Astrocyte of the spinal cord (primary cell): ENCODE measurements around the gene TMEM97.
A peak's percentile ranks its signal among the peaks of the same experiment; 100 is the strongest.

ENCODE experiments used
- DNase-seq: peaks from one replicate; pipeline ENCODE4 v3.0.0; 2011; ENCODE audit warnings: low read depth, low spot score
- H3K4me3 ChIP-seq: 2 replicates; pipeline ENCODE4 v1.5.1; 2011; ENCODE audit warnings: low read depth, mild to moderate bottlenecking, low read length, moderate library complexity
- CTCF ChIP-seq: IDR thresholded peaks from 2 replicates; pipeline ENCODE4 v1.5.1; 2012; ENCODE audit warnings: low read depth, mild to moderate bottlenecking, low read length, inconsistent platforms
- in situ Hi-C: cut with HindIII; loops from 2 replicates; pipeline ENCODE4 v1.10.0; 2017; ENCODE audit warnings: low sequenced_read_pairs

TMEM97 gene

GRCh38 chr17:28317099-28317965 is 1.7 kb upstream of the TMEM97 start:
- H3K4me3 ChIP-seq, result no peak overlapping the region
- no peak for TF ChIP-seq CTCF
- in situ Hi-C loops, result no loop called here
- no peak for DNase-seq

- TF ChIP-seq CTCF, result no peak
- peak overlapping the region; percentile 63 for H3K4me3 ChIP-seq
- no peak for DNase-seq
- in situ Hi-C loops, result no loop called here
Observed at GRCh38 chr17:28317966-28318758, 838 bp upstream of the TMEM97 start.

GRCh38 chr17:28319598-28319935 is 567 bp downstream of the TMEM97 start:
- H3K4me3 ChIP-seq, result peak overlapping the region; percentile 63
- in situ Hi-C loops, result no loop called here
- TF ChIP-seq CTCF, result no peak
- DNase-seq, result no peak

GRCh38 chr17:28320215-28321061 is 1.4 kb downstream of the TMEM97 start:
- no peak for DNase-seq
- TF ChIP-seq CTCF, result no peak
- no peak overlapping the region for H3K4me3 ChIP-seq
- in situ Hi-C loops, result no loop called here

- in situ Hi-C loops, result no loop called here
- no peak overlapping the region for H3K4me3 ChIP-seq
- no peak for DNase-seq
- no peak for TF ChIP-seq CTCF
Observed at GRCh38 chr17:28324267-28324745, 5.3 kb downstream of the TMEM97 start.

- no peak for DNase-seq
- H3K4me3 ChIP-seq, result no peak overlapping the region
- in situ Hi-C loops, result no loop called here
- TF ChIP-seq CTCF, result no peak
Observed at GRCh38 chr17:28324781-28325180, 5.8 kb downstream of the TMEM97 start.
